GM12865 (cell line): Measurements from ENCODE around the gene MYO1E.
A peak's percentile ranks its signal among the peaks of the same experiment; 100 is the strongest.
"Not testable (repeated sequence)": the region's sequence is repeated elsewhere in the genome, so short reads cannot be mapped to it uniquely, and the experiment has no call there.

Source experiments
- DNase-seq: peaks from one replicate; pipeline ENCODE4 v3.0.0; 2010; ENCODE audit warnings: low read depth
- H3K4me3 ChIP-seq: 2 replicates; pipeline ENCODE4 v1.5.1; 2011; ENCODE audit warnings: mild to moderate bottlenecking, low read depth, low read length, control low read depth
- TF ChIP-seq, protein P1 (sequence below): IDR thresholded peaks from 2 replicates; pipeline ENCODE4 v1.5.1; 2011; ENCODE audit warnings: low read length, control low read depth, low read depth, inconsistent platforms; ENCODE audit not compliant: insufficient read depth; ENCODE audit errors: missing control alignments

The MYO1E gene

DNA sequence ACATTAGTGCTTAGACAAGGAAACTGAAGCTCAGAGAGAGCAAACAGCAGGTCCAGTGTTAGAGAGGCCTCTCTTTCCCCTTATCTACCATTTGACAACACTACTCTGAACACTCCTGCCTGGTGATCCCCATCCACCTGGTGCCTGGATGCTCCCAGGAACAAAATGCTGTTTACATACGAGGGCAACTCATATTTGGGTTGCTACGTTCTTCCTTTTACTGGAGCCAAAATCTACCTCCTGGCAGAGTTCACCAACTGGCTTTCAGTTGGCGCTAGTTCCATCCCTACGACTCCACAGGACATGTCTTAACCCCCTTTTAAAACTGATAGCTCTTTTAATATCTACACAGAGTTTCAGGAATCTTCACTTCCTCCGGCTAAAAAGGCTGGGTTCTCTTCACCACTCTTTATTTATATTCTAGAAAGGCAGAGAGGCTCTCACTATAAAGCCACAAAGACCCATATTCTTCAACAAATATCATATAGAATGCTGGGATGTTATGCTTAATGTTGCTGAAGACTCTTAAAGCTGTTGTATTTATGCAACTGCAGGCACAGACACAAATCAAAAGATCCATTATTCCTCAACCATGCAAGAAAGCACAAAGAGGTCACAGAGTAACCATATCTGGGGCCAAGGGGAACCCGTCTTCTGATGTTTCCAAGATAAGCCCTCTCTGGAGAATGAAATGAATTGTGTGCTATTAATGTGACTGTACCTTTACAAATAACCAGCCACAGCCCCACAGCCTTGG lies 219.8 kb downstream of the MYO1E start:
- DNase-seq: no peak
- TF ChIP-seq, protein P1, sequence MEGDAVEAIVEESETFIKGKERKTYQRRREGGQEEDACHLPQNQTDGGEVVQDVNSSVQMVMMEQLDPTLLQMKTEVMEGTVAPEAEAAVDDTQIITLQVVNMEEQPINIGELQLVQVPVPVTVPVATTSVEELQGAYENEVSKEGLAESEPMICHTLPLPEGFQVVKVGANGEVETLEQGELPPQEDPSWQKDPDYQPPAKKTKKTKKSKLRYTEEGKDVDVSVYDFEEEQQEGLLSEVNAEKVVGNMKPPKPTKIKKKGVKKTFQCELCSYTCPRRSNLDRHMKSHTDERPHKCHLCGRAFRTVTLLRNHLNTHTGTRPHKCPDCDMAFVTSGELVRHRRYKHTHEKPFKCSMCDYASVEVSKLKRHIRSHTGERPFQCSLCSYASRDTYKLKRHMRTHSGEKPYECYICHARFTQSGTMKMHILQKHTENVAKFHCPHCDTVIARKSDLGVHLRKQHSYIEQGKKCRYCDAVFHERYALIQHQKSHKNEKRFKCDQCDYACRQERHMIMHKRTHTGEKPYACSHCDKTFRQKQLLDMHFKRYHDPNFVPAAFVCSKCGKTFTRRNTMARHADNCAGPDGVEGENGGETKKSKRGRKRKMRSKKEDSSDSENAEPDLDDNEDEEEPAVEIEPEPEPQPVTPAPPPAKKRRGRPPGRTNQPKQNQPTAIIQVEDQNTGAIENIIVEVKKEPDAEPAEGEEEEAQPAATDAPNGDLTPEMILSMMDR: no peak
- H3K4me3 ChIP-seq: no peak overlapping the region

DNA sequence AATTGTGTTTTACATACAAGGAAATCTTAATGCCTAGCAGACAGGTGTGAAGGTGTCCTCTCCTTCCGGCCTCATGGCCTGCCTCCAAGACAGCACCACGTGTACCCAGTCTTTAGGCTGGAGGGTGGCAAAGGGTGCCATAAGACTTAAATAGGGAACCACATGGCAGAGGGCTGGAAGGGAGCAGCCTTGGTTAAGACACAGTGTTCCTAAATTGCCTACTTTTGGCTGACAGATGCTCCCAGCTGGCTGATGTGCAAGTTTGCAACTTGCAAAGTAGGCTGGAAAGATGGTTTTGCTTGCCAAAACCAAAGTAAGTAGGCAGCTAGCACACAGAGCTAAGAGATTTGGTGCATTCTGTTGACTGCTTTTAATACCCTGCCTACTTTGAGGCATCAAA lies 222.5 kb downstream of the MYO1E start:
- no peak overlapping the region for H3K4me3 ChIP-seq
- TF ChIP-seq, protein P1: no peak

GRCh38 chr15:59148153-59148833 lies 224.4 kb downstream of the MYO1E start:
- TF ChIP-seq, protein P1: no peak
- no peak for DNase-seq
- no peak overlapping the region for H3K4me3 ChIP-seq

More for the DNA sequence above, 222.5 kb downstream of the MYO1E start:
- DNase-seq: no peak

GRCh38 chr15:59147666-59148065 lies 225.0 kb downstream of the MYO1E start:
- no peak for DNase-seq
- TF ChIP-seq, protein P1: no peak

DNA sequence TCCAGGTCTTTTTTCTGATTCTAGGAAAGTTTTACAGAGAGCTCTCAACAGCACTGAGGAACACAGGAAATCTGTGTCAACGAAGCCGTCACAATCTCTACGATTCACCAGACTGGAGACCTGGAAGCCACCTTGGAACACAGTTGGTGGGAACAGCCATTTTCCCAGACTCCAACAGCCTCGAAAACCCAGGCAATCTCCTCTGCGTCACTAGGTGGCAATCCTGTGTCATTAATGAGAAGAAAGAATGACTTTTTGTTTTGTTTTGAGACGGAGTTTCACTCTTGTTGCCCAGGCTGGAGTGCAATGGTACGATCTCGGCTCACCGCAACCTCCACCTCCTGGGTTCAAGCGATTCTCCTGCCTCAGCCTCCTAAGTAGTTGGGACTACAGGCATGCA lies 228.1 kb downstream of the MYO1E start:
- not testable (repeated sequence) for H3K4me3 ChIP-seq, DNase-seq

More at GRCh38 chr15:59147666-59148065, 225.0 kb downstream of the MYO1E start:
- no peak overlapping the region for H3K4me3 ChIP-seq

DNA sequence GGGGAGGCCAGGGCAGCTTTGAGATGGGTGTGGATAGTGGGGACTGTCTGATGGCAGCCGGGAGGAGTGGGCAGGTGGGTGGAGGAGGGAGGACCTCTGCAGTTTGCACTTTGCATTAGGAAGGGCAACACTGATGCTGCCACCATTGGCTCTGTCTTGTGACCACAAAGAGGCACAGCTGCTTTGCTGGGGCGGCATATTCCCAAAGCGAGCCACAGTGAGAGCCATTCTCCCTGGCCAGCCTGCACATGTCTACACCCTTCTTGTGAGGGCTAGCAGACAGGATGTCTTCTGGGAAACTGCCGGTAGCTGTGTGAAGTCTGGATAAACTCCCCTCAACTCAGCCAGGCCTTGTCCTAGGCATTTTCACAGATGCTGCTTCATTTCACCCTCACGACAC lies 229.4 kb downstream of the MYO1E start:
- no peak for DNase-seq
- TF ChIP-seq, protein P1: no peak
- no peak overlapping the region for H3K4me3 ChIP-seq

DNA sequence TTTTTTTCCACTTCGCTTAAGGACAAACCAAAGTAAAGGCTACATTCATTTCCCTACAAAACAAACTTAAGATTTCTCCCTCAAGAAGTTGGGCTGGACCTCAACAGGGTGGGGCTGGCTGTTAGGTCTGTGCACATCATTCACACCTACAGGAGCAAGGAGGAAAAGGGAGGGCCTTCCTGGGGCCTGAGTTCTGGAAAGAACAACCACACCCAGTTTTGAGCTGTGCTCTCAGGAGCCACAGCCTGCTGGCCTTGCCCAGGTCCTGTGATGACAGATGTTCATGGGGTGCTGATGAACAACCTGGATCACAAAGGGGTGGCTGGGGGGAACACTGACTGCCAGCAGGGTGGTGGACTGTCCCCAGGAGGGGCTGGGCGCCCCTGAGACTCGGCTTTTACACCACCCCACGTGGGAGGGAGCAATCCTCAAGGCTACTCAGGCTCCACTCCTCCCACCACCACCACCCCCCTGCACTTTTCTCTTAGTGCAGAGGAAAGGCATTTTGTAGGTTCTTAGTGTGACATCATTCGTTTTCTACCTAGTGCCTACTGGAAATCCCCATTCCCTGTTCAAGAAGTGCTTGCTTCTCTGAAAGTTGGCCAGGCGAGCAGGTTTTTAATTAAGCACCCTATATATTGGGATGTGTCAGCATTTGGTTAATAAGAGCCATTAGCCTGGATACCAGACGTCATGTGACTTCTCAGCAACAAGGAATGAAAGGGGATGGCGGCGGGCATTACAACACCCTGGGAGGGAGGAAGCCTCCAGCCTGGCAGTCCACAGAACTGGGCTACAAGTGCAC lies 232.0 kb downstream of the MYO1E start:
- no peak overlapping the region for H3K4me3 ChIP-seq
- TF ChIP-seq, protein P1: no peak
- DNase-seq: peak; percentile 24
